SK-N-SH (cell line): Measurements from ENCODE around the gene TULP1. TPM values are rescaled to one million over a fixed set of nuclear protein-coding genes. Genes with fewer than 3 reads are reported as not detected.
A peak's percentile ranks its signal among the peaks of the same experiment; 100 is the strongest.

Experiments used
- CTCF ChIA-PET: fragments of 300-600, 350-600 bp; formaldehyde crosslinking; extraction: SDS; loops from one replicate; lab custom pipeline; 2021; lab: Yijun Ruan, JAX
- POLR2A ChIA-PET: fragments of 350-600 bp; sonication (Branson Sonifier 250); formaldehyde crosslinking; extraction: SDS; loops from one replicate; lab custom pipeline; 2020; ENCODE audit warnings: antibody characterized with exemption, inconsistent platforms; lab: Yijun Ruan, JAX
- DNase-seq: peaks from one replicate; pipeline ENCODE4 v3.0.0; 2012
- H2AFZ ChIP-seq: fragments of 200-600 bp; sonication (generic); 2 replicates; pipeline ENCODE4 v1.8.1; 2016; ENCODE audit warnings: antibody characterized with exemption, mild to moderate bottlenecking, low read depth
- H3F3A ChIP-seq: fragments of 200-600 bp; sonication (generic); replicated peaks from 2 replicates; pipeline ENCODE3; 2016; ENCODE audit warnings: antibody characterized with exemption, mild to moderate bottlenecking; ENCODE audit not compliant: insufficient read depth
- H3K27ac ChIP-seq, 2 experiments: fragments of 200-500 bp in 1 of 2; fragments of 200-600 bp in 1 of 2; sonication (Bioruptor generic) in 1 of 2; sonication (generic), shearing (Covaris generic) in 1 of 2; 2 replicates each; pipeline versions ENCODE4 v1.5.1 to v1.6.1; 2014 to 2016; ENCODE audit warnings: low read depth in 2 of 2, inconsistent platforms in 1 of 2, low read length in 1 of 2, mild to moderate bottlenecking in 1 of 2, mixed read lengths in 1 of 2
- H3K27me3 ChIP-seq: fragments of 200-600 bp; sonication (generic), shearing (Covaris generic); 2 replicates; pipeline ENCODE4 v1.6.1; 2016; ENCODE audit warnings: mixed run types; ENCODE audit not compliant: insufficient read depth
- H3K36me3 ChIP-seq, 2 experiments: fragments of 200-500 bp in 1 of 2; fragments of 200-600 bp in 1 of 2; sonication (Bioruptor generic) in 1 of 2; sonication (generic) in 1 of 2; replicated peaks in 1 of 2; 2 replicates each; pipeline versions ENCODE3 to v1.5.1; 2014 to 2016; ENCODE audit warnings: low read length in 1 of 2, mild to moderate bottlenecking in 1 of 2; ENCODE audit not compliant: insufficient read depth in 2 of 2, control insufficient read depth in 1 of 2
- H3K4me1 ChIP-seq, 2 experiments: fragments of 200-500 bp in 1 of 2; fragments of 200-600 bp in 1 of 2; sonication (Bioruptor generic) in 1 of 2; sonication (generic), shearing (Covaris generic) in 1 of 2; 2 replicates each; pipeline versions ENCODE4 v1.5.1 to v1.6.1; 2014 to 2016; ENCODE audit warnings: low read depth in 1 of 2, low read length in 1 of 2, mixed run types in 1 of 2; ENCODE audit not compliant: insufficient read depth in 2 of 2, control insufficient read depth in 1 of 2
- H3K4me2 ChIP-seq: fragments of 200-600 bp; sonication (generic), shearing (Covaris generic); 2 replicates; pipeline ENCODE4 v1.6.1; 2017; ENCODE audit warnings: mixed run types
- H3K4me3 ChIP-seq, 2 experiments: fragments of 200-500 bp in 1 of 2; fragments of 200-600 bp in 1 of 2; sonication (Bioruptor generic) in 1 of 2; sonication (generic), shearing (Covaris generic) in 1 of 2; 2 replicates each; pipeline versions ENCODE4 v1.5.1 to v1.8.1; 2014 to 2016; ENCODE audit warnings: low read depth in 2 of 2, inconsistent platforms in 1 of 2, low read length in 1 of 2, mild to moderate bottlenecking in 1 of 2, mixed read lengths in 1 of 2, moderate library complexity in 1 of 2
- H3K79me2 ChIP-seq: fragments of 200-600 bp; sonication (generic); 2 replicates; pipeline ENCODE4 v1.8.1; 2017; ENCODE audit warnings: mild to moderate bottlenecking; ENCODE audit not compliant: insufficient read depth
- H3K9ac ChIP-seq: fragments of 200-600 bp; sonication (generic); 2 replicates; pipeline ENCODE4 v1.6.1; 2017; ENCODE audit warnings: mixed run types
- H3K9me2 ChIP-seq: fragments of 200-600 bp; sonication (generic); 2 replicates; pipeline ENCODE4 v1.6.1; 2017; ENCODE audit warnings: mixed run types
- H3K9me3 ChIP-seq: fragments of 200-600 bp; sonication (generic); 2 replicates; pipeline ENCODE4 v1.6.1; 2017; ENCODE audit warnings: mixed run types, mild to moderate bottlenecking, moderate library complexity
- H4K20me1 ChIP-seq: fragments of 200-600 bp; sonication (generic); 2 replicates; pipeline ENCODE4 v1.6.1; 2017; ENCODE audit warnings: mild to moderate bottlenecking, mixed run types; ENCODE audit not compliant: insufficient read depth
- CHD2 ChIP-seq: fragments of 150-350 bp; IDR thresholded peaks from 2 replicates; pipeline ENCODE4 v1.6.1; 2018; ENCODE audit warnings: low read length; ENCODE audit not compliant: partially characterized antibody
- ELF1 ChIP-seq: IDR thresholded peaks from 2 replicates; pipeline ENCODE4 v1.4.0; 2012
- EZH2phosphoT487 ChIP-seq: fragments of 200-600 bp; sonication (generic); IDR thresholded peaks from 2 replicates; pipeline ENCODE4 v1.6.1; 2017; ENCODE audit warnings: low read depth, mixed run types, mild to moderate bottlenecking, antibody characterized with exemption, moderate library complexity, borderline replicate concordance
- FOXJ3 ChIP-seq: sonication (generic); formaldehyde crosslinking; IDR thresholded peaks from 2 replicates; pipeline ENCODE4 v1.5.1; 2020; ENCODE audit warnings: mild to moderate bottlenecking, missing genetic modification reagents
- FOXM1 ChIP-seq: IDR thresholded peaks from 2 replicates; pipeline ENCODE4 v1.4.0; 2012; ENCODE audit warnings: low read depth, mild to moderate bottlenecking
- GABPA ChIP-seq: IDR thresholded peaks from 2 replicates; pipeline ENCODE4 v1.4.0; 2012; ENCODE audit warnings: low read depth, mild to moderate bottlenecking
- MAX ChIP-seq: IDR thresholded peaks from 2 replicates; pipeline ENCODE4 v1.4.0; 2012; ENCODE audit warnings: low read depth
- MEF2A ChIP-seq: IDR thresholded peaks from 2 replicates; pipeline ENCODE4 v1.4.0; 2012; ENCODE audit warnings: low read depth, borderline replicate concordance
- MXI1 ChIP-seq: IDR thresholded peaks from 2 replicates; pipeline ENCODE4 v1.6.1; 2012; ENCODE audit warnings: mild to moderate bottlenecking, low read depth, low read length, improper control_type of control experiment
- NRF1 ChIP-seq: IDR thresholded peaks from 2 replicates; pipeline ENCODE4 v1.6.1; 2012; ENCODE audit warnings: low read depth, mild to moderate bottlenecking, low read length
- RAD21 ChIP-seq: IDR thresholded peaks from 2 replicates; pipeline ENCODE4 v1.6.1; 2012; ENCODE audit warnings: mild to moderate bottlenecking, low read length
- SIN3A ChIP-seq: IDR thresholded peaks from 2 replicates; pipeline ENCODE4 v1.6.1; 2012; ENCODE audit warnings: low read depth, mild to moderate bottlenecking, low read length, moderate library complexity, borderline replicate concordance
- SMC3 ChIP-seq: IDR thresholded peaks from 2 replicates; pipeline ENCODE4 v1.6.1; 2012; ENCODE audit warnings: low read depth, low read length, improper control_type of control experiment
- TEAD4 ChIP-seq: IDR thresholded peaks from 2 replicates; pipeline ENCODE4 v1.4.0; 2012; ENCODE audit warnings: mild to moderate bottlenecking, borderline replicate concordance; ENCODE audit not compliant: insufficient read depth
- YY1 ChIP-seq: IDR thresholded peaks from 2 replicates; pipeline ENCODE4 v1.4.0; 2012; ENCODE audit warnings: low read depth, mild to moderate bottlenecking
- ZBTB33 ChIP-seq: IDR thresholded peaks from 2 replicates; pipeline ENCODE4 v1.4.0; 2012; ENCODE audit warnings: low read depth, borderline replicate concordance
- WGBS: methylation state at CpG from one replicate; pipeline ENCODE4 v1.1.6; 2017; ENCODE audit warnings: low lambda C conversion rate; 5-methylcytosine and 5-hydroxymethylcytosine counted together
- polyA plus RNA-seq, 3 experiments: library from polyadenylated mRNA; depleted of rRNA; stranded (reverse); fragments of >200 nt; gene quantifications; 2 replicates each; pipeline ENCODE4 v1.2.3, GENCODE V29; 2012
- TF ChIP-seq, protein P1 (sequence below): fragments of 150-350 bp; IDR thresholded peaks from 2 replicates; pipeline ENCODE4 v1.6.1; 2017; ENCODE audit warnings: antibody characterized with exemption, low read length, low read depth, borderline replicate concordance
- TF ChIP-seq, protein P2 (sequence below): fragments of 200-600 bp; sonication (generic); IDR thresholded peaks from 2 replicates; pipeline ENCODE4 v1.6.1; 2017; ENCODE audit warnings: antibody characterized with exemption, mild to moderate bottlenecking, moderate library complexity

The TULP1 gene
- polyA plus RNA-seq, 1 of the 3 experiments (the other 2 are of a cell fraction): not detected

GRCh38 chr6:35485402-35485877, 27.3 kb downstream of the TULP1 start:
- Histone ChIP-seq H3K4me2 (0 out of 2 replicates have a peak overlapping the region, but pooled peaks have one; percentile 24), H3K9ac (no peak overlapping the region), H3K36me3 (no peaks in the 10 kb centered on the region), H3K4me3 (no peak overlapping the region), H3K27me3 (no peaks in the 10 kb centered on the region), H4K20me1 (no peaks in the 10 kb centered on the region), H3K4me1 (peaks cover 14 to 17% of the 10 kb centered on the region in 2 experiments; a peak in 2 of 4 replicates), H3K9me2 (no peaks in the 10 kb centered on the region), H2AFZ (no peak overlapping the region), H3K79me2 (peaks cover 18% of the 10 kb centered on the region; the same call in 1 of the 2 replicates), H3F3A (peaks cover 2% of the 10 kb centered on the region), H3K27ac (no peak overlapping the region), H3K9me3 (no peaks in the 10 kb centered on the region)
- CTCF ChIA-PET: interaction anchor here (1.0 to 1.5 kb wide), 2 partner anchors 11 to 36 kb away, joined by 3 read pairs; partner anchors contain the start of gene TEAD3
- WGBS: 70% methylated on average over 4 of the region's 11 CpGs
- DNase-seq: no peak
- POLR2A ChIA-PET: no interaction called here
- TF ChIP-seq NRF1 (no peak), YY1 (no peak), GABPA (no peak)
- TF ChIP-seq, protein P1, sequence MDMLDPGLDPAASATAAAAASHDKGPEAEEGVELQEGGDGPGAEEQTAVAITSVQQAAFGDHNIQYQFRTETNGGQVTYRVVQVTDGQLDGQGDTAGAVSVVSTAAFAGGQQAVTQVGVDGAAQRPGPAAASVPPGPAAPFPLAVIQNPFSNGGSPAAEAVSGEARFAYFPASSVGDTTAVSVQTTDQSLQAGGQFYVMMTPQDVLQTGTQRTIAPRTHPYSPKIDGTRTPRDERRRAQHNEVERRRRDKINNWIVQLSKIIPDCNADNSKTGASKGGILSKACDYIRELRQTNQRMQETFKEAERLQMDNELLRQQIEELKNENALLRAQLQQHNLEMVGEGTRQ: no peak

DNA sequence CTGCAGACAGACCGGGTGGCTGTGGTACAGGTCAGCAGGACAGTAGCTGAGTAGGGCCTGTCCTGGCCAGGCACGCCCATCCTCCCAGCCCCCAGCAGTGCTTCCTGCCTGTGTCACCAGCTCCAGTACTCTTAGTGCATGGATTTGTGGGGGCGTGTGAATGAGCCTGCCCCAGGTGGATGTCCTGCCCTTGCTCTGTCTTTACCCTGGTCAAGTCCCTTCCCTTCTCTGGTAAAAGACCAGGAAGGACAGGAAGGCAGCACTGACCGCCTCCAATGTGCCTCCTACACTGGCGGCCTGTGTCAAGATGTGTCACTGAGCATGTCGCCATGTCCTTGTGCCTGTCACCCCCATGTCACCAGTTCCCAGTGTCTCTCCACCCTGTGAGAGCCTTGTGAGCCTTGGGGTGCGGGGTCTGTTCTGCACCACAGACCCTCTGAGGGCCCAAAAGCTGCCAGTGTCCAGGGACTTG, 27.7 kb downstream of the TULP1 start:
- TF ChIP-seq EZH2phosphoT487: no peak
- TF ChIP-seq, protein P2, sequence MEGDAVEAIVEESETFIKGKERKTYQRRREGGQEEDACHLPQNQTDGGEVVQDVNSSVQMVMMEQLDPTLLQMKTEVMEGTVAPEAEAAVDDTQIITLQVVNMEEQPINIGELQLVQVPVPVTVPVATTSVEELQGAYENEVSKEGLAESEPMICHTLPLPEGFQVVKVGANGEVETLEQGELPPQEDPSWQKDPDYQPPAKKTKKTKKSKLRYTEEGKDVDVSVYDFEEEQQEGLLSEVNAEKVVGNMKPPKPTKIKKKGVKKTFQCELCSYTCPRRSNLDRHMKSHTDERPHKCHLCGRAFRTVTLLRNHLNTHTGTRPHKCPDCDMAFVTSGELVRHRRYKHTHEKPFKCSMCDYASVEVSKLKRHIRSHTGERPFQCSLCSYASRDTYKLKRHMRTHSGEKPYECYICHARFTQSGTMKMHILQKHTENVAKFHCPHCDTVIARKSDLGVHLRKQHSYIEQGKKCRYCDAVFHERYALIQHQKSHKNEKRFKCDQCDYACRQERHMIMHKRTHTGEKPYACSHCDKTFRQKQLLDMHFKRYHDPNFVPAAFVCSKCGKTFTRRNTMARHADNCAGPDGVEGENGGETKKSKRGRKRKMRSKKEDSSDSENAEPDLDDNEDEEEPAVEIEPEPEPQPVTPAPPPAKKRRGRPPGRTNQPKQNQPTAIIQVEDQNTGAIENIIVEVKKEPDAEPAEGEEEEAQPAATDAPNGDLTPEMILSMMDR: no peak
- TF ChIP-seq TEAD4: no peak
- TF ChIP-seq FOXM1: no peak
- TF ChIP-seq MXI1: no peak
- no peak for TF ChIP-seq FOXJ3 (CRISPR knock-in tag)
- TF ChIP-seq ELF1: no peak
- TF ChIP-seq RAD21: no peak
- no peak for TF ChIP-seq SIN3A
- no peak for TF ChIP-seq CHD2
- TF ChIP-seq MEF2A: no peak
- no peak for TF ChIP-seq SMC3
- TF ChIP-seq MAX: no peak
- TF ChIP-seq, protein P1: no peak
- no peak for TF ChIP-seq ZBTB33
- 80% methylated on average over 4 of the region's 7 CpGs for WGBS
- H3K36me3 ChIP-seq: no peaks in the 10 kb centered on the region
- H3K9ac ChIP-seq: no peak overlapping the region
- H2AFZ ChIP-seq: no peak overlapping the region
- no peaks in the 10 kb centered on the region for H3K9me2 ChIP-seq
- no peak overlapping the region for H3K27ac ChIP-seq
- no peak overlapping the region for H3K4me3 ChIP-seq
- H4K20me1 ChIP-seq: no peaks in the 10 kb centered on the region
- peaks cover 2% of the 10 kb centered on the region for H3F3A ChIP-seq
- DNase-seq: peak; percentile 29
- peaks cover 10 to 14% of the 10 kb centered on the region in 2 experiments; a peak in 2 of 4 replicates for H3K4me1 ChIP-seq
- CTCF ChIA-PET: interaction anchor here (1.0 to 2.1 kb wide), 3 partner anchors 12 to 142 kb away, joined by 3 to 5 read pairs (median 3); partner anchors contain the start of gene TEAD3
- POLR2A ChIA-PET: no interaction called here
- H3K27me3 ChIP-seq: no peaks in the 10 kb centered on the region
- peaks cover 13% of the 10 kb centered on the region; the same call in 1 of the 2 replicates for H3K79me2 ChIP-seq
- H3K4me2 ChIP-seq: 0 out of 2 replicates have a peak overlapping the region, but pooled peaks have one; percentile 24
- H3K9me3 ChIP-seq: no peaks in the 10 kb centered on the region
